Kidney capillary endothelial cell (primary cell): ENCODE data around the gene SKOR1.

ENCODE experiments used
- DNase-seq: peaks from one replicate; pipeline ENCODE4 v3.0.0-alpha.2; 2018; ENCODE audit warnings: low spot score

The SKOR1 gene

GRCh38 chr15:67794832-67795574 is 30.3 kb upstream of the SKOR1 start:
- no peak for DNase-seq

- DNase-seq = no peak
Observed at GRCh38 chr15:67796196-67797127, 28.8 kb upstream of the SKOR1 start.

GRCh38 chr15:67799801-67800205 is 25.5 kb upstream of the SKOR1 start:
- DNase-seq = no peak

DNA sequence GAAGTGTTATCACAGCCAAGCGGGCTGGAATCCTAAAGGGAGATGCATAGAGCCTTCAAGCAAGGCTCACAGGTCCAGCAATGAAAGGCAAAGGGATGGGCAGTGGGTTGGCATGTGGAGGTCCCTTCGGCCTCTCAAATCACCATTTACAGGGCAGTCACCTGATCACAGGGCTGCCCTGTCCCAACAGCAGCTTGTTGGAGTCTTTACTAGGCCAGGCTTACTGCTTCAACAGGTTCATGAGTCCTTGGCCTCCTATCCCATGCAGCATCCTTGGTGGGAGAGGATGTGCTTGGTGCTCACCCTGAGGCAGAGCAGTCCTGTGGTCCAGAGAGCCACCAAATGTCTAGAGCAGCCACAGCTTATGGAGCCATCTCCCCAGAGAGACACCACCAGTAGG is 24.2 kb upstream of the SKOR1 start:
- no peak for DNase-seq

GRCh38 chr15:67801926-67802914 is 23.1 kb upstream of the SKOR1 start:
- no peak for DNase-seq

GRCh38 chr15:67803299-67803698 is 22.0 kb upstream of the SKOR1 start:
- DNase-seq = no peak

GRCh38 chr15:67803996-67804843 is 21.1 kb upstream of the SKOR1 start:
- no peak for DNase-seq

- DNase-seq = no peak
Observed at GRCh38 chr15:67805008-67805665, 20.2 kb upstream of the SKOR1 start.

DNA sequence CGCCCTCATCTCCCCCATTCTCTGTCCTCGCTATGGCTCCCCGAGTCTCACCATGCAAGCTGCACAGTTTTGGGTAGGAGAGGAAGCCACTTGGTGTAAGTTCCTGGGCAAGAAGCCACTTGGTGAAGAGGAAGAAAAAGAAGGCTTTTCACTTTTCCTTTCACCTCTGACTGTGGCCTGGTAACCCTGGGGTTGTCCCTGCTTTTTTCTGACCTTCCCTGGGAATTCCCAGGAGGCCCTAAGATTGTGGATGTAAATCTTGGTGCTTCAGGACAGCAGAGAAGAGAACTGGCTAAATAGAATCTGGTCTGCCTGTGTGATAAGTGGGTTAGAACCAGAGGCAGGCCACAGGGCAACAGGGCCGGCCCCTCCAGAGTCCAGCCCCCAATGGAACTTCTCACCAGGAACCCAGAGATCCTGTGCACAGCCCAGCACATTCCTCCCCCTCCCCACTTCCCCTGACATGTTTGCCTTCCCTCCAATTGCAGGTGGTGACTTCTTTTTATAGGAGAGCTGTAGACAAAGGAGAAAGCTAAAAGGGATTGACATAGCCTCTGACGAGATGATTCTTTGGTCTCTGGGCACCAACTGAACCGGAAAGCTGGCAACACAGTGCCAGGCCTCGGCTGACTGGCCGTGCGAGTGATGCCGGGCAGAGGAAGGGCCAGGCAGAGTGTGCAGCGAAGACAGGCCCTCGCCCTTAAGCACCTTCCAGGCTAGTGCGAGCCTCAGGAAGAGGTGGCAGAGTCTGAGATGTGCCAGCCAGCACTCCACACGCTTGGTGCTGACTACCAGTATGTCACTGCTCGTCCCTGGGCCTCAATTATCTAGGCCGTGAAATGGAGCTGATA is 19.4 kb upstream of the SKOR1 start:
- no peak for DNase-seq

DNA sequence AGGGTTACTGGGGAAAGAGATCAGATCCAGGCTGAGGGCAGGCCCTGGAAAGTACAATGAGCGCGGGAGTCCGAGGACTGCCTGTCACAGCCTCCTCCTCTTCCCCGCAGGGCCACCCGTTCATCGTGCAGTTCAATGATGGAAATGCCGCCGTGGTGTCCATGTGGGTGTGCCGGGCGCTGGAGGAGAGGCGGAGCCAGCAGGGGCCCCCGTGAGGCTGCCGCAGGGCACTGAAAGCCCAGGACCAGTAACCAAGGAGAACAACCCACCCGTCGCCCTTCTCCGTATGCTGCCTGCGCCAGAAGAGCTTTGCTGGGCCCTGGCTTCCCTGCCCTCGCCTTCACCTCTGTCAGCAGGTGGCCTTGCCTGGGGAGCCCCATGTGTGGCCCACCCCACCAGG is 18.8 kb upstream of the SKOR1 start:
- DNase-seq = no peak

GRCh38 chr15:67807141-67807540 is 18.2 kb upstream of the SKOR1 start:
- DNase-seq = no peak

- no peak for DNase-seq
Observed at GRCh38 chr15:67807836-67808235, 17.5 kb upstream of the SKOR1 start.

- DNase-seq = no peak
Observed at GRCh38 chr15:67808821-67809220, 16.5 kb upstream of the SKOR1 start.

GRCh38 chr15:67809441-67809840 is 15.9 kb upstream of the SKOR1 start:
- no peak for DNase-seq

- DNase-seq = no peak
Observed at GRCh38 chr15:67809866-67810265, 15.4 kb upstream of the SKOR1 start.

DNA sequence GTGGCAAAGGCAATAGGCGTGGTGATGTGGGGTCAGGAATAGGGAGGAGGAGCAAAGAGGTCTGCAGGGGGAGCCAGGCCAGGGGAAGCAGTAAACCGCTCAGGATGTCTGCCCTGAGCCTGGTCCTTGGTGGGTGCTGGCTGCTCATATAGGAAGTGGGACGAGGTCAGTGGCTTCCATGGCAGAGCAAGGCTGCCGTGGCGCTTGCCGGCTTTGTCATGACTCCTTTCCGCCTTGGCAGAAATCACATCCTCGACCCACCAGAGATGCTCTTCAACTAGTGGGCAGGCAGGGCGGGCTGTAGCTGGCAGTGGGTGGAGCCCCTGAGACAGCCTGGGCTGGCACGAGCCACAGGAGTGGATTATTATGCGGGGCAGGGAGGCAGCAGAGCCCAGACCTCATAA is 13.1 kb upstream of the SKOR1 start:
- no peak for DNase-seq

DNA sequence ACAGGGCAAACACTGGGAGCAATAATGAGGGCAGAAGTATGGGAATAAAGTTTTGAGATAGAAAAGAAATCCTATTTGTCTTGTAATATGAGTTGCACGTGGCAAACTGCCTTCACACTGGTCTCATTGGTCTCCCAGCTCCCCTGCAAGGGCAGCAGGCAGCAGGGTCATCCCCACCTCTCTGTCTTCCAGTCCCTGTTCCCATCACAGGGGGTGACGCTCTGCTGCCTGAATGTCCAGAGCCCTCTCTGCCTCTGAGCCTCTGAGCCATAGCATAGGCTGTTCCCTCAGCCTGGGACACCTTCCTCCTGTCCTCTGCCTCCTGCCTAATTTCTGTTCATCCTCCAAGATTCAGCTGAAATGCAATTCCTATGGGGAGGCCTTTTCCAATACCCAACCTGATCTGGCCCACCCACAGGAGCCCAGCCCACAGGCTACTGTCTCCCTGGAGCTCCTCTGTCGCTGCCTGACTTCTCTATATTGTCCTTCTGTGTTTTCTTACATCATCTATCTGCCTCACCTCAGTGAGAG is 12.1 kb upstream of the SKOR1 start:
- no peak for DNase-seq

DNA sequence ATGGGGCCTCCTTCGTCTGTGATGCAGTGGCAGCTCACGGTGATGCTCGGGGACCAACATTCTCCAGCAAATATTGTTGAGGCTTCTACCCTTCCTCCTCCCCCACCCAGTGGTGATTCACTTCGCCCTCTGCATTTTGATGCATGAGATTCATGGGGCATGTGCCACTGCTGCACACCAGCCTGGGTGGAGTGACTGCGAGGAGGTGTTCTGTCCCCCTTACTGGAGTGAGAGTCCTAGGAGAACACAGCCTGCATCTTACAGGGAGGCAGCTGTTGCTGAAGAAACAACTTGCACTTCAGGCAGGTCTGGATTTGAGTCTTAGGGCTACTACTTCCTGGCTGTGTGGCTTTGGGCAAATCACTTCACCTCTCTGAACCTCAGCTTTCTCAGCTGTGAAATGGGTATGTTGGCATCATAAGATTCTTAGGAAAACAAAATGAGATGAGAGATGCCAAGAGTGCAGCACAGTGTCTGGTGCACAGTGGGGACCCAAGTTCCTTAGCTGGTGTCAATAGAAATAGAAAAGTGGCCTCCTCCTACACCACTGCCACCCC is 10.2 kb upstream of the SKOR1 start:
- DNase-seq = no peak

DNA sequence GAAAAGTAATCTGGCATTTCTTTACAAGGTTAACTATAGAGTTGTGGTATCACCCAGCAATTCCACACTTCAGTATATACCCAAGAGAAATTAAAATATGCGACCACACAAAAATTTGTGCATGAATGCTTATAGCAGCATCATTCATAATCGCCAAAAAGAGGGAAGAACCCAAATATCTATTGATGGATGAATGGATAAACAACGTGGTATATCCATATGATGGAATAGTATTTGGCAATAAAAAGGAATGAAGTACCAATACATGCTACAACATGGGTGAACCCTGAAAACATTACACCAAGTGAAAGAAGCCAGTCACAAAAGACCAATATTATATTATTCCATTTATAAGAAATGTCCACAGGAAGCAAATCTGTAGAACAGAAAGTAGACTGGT is 8.6 kb upstream of the SKOR1 start:
- no peak for DNase-seq
